NK-92 (cell line): ENCODE measurements around the gene KRTAP22-2.

Experiments
- DNase-seq: peaks from one replicate; lab custom pipeline; 2025; ENCODE audit not compliant: unreplicated experiment; lab: John Stamatoyannopoulos, UW

KRTAP22-2 gene

DNA sequence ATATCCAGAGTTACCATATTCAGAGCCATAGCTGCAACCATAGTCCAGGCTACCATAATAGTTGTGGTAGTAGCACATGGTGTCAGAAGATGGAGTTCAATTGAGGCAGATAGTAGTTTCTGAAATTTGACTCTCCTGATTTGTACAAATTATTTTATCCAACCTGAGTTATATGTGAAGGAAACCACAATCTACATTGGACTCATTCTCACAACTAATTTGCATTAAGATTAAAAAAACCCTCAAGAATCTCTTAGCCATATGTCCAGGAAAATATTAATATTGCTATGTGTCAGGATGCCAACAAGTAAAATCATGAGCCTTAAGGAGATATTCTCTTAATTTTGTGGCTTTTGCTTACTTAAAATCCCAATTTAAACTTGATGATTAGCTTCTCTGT is at the start of gene KRTAP22-2:
Gene KRTAP22-2 (minus strand): TSS at position 101 of the 400 bp plus-strand sequence.
- DNase-seq, result no peak

DNA sequence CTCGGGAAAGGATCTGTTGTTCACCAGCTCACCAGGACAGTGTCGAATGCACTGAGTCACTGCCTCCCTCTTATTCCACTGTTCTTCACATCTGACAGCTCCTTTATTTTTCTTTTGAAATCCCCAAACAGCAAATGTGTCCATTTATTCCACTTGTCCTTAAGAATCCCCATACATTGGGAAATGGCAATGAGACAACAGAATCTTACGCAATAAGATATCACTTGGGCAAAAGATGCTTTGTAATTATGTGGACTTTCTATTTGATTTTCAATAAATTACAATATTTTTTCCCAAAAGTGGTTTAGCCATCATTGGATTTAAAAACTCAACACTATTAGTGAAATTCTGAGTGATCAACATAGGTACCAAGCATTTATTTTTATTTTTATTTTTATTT is 48.5 kb upstream of the KRTAP22-2 start:
- DNase-seq, result no peak

DNA sequence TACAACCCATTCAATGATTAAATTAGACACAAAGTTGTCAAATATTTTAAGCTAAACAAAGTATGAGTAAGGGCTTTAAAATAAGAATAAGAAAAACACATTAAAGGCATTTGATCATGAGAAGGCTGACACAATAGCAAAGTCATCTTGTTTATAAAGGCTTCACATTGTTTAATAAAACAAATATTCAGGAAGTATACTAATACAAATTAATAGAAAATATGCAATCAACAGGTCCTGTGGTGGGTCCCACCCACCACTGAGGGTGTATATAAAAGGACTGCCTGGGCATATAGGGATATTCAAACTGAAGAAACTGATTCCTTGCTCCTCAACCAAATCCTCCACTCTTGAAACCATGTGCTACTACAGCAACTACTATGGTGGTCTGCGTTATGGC is 44.7 kb upstream of the KRTAP22-2 start, which contains the start of gene KRTAP20-2:
Gene KRTAP20-2 (plus strand): TSS at position 301 of the 400 bp plus-strand sequence. CDS start 58 bp downstream, at position 359.
- DNase-seq, result no peak

DNA sequence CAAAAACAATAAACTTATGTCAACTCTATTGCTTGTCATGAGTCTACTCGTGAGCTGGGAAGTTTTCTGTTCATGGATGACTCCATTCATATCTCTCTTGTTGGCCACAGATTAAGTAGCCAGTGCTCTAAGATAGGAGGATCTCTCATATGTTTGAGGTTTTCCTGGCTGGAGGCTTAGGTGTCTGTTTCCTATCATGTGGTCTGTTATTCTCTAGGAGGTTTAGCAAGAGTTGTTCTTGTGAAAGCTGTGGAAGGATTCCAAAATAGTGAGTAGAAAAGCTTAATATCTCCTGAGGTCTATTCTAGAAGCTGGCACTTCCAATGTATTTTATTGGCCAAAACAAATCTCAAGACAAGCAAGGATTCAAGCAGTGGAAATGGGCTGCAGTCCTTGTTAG is 39.0 kb upstream of the KRTAP22-2 start:
- DNase-seq, result no peak

DNA sequence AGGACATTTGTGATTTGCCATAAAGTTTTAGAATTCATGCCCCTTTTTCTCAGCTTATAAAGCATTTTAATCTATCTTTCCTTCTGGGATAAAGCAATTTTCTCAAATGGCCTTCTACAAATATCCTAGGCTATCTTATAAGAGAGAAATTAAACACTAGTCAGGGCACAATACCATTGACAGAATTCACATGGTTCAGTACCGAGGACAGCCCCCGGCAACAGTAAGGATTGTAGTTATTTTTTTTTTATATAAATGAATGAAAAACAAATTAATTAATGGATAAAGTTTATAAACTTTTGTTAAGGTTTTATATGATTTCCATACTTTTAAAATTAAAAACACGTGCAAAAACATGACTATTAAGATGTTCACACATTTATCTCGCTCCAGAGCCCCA is 37.9 kb upstream of the KRTAP22-2 start:
- DNase-seq, result no peak

DNA sequence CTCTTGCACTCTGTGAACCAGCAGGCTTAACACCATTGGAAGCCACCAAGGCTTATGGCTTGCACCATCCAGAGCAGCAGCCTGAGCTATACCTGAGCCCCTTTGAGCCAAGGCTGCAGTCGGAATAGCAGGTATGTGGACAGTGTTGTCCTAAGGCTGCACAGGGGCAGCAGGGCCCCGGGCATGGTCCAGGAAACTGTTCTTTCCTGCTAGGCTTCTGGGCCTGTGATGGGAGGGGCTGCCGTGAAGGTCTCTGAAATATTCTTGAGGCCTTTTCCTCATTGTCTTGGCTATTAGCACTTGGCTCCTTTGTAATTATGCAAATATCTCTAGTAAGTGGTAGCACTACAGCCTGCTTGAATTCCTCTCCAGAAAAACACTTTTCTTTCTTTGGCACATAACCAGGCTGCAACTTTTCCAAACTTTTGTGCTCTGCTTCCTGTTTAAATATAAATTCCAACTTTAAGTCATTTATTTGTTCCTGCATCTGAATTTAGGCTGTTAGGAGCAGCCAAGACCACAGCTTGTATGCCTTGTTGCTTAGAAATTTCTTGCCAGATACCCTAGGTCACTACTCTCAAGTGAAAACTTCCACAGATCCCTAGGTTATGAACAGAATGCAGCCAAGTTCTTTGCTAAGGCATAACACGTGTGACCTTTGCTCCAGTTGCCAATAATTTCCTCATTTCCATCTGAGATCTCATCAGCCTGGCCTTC is 35.4 kb upstream of the KRTAP22-2 start:
- no peak for DNase-seq

DNA sequence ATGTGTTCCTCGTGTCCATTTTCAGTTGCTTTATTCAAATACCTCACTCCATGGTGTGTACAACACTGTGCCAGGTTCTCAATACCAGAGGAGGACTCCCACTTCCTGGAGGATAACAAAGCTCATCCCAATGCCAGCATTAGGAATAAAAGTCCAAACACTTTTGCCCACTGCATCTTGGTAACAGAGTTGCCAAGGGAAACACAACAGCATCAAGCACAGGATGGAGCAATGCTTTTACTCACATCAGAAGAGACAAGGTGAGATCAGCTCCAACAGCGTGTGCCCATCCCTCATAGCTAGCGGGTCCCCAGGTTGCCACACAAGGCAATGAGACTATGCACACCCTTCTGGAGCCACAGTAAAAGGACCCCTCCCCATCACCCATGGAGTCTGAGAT is 33.2 kb upstream of the KRTAP22-2 start:
- DNase-seq, result no peak

DNA sequence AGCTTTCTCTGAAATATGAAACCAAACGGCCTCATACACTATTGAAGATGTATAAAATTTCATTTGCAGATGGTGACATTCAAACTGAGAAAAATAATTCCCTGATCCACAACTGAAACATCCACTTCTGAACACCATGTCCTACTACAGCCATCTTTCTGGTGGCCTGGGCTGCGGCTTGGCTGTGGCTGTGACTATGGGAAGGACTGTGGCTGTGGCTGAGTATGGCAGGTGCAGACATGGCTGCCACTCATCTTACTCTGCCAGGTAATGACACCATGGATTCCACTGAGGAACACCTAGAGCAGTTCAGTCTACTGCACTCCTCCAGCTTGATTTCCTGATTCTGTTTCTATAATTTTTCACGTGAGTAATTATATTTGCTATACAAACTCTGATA is 30.3 kb upstream of the KRTAP22-2 start, which contains the start of gene KRTAP20-4:
Gene KRTAP20-4 (plus strand): TSS at position 106 of the 400 bp plus-strand sequence.
- DNase-seq, result no peak

DNA sequence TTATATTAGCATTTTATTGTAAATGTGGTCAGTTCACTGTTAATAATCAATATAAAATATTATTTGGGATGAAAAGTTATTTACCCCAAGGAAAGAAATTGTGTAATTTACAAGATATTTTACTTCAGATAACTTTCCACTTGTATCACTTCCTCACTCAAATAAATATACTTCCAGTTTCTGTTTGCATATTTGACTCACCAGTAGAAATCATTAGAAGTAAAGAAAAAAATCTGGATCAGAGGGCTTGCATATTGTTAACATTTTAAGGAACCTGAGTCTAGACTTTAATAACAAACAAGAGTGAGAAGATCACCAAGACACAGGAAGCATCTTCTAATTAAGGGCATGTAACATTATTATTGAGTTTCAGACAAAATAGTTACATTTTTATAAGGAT is 29.9 kb upstream of the KRTAP22-2 start:
- DNase-seq, result no peak

DNA sequence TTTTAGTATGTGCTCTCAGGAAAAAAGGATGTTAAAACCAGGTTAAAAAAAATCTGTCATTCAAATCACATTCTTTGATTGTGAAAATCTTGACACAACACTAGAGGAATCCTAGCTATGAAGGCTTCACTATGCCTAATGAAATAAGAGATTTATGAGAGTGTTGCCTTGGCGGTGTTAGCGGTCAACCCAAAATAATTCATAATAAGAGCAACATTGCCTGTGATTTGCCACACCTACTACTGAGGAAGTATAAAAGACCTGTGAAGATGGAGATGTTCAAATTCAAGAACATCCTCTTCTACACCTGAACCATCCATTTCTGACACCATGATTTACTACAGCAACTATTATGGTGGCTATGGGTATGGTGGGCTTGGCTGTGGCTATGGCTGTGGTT is 25.9 kb upstream of the KRTAP22-2 start, which contains the start of gene KRTAP20-1:
Gene KRTAP20-1 (plus strand): TSS at position 301 of the 400 bp plus-strand sequence. CDS start 30 bp downstream, at position 331.
- DNase-seq, result no peak

DNA sequence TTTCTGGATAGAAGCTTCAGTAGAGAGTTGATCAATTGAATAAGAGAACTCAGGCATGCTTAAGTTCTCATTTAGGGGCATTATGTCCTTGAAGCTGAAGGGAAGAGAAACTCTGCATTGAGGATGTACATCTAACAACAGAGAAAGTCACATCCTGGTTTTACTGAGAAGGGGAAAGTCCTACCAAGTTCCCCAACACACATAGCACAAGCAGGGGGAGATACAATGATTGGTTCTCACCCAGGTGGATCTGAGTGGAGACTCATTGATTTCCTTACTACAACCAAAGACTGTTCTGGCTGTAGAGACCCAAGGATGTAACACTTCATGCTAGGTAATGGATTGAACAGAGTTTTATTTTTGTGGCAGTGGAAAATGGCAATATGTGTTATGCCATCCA is 25.0 kb upstream of the KRTAP22-2 start:
- no peak for DNase-seq

DNA sequence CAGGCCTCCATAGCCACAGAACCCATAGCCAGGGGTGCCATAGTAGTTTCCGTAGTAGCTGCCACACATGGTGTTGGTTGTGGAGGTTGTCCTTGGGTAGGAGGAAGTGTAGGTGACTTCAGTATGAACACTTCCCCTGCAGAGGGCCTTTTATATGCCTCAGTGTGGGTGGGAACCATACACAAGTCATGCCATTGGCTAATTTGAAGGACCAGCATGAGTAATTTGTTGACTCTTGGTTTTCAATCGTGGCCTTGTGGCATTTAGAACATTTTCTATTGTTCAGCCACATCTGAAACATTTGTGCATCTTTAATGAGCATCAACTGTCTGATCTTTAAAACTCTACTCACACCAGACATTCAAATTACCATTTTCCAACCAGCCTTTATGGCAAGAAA is 23.6 kb upstream of the KRTAP22-2 start, which contains the start of gene KRTAP6-1:
Gene KRTAP6-1 (minus strand): TSS at position 95 of the 400 bp plus-strand sequence. CDS start 26 bp downstream, at position 69.
- DNase-seq, result no peak

DNA sequence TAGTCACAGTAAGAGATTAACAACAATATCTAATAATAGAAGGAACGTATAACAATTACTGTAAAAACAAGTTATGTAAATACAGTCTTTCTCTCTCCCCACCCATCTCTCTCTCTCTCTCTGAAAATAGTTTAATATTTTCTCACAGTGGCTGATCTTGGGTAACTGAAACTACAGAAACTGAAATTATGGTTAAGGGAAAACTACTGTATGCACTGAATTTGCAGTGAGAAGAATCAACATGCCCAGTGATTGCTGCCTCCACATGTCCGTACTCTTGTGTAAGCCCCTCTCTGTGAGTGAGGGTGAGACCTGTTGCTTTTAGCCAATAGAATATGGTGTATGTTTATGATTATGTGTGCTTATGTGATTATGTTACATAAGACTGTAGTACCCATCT is 21.9 kb upstream of the KRTAP22-2 start:
- no peak for DNase-seq

DNA sequence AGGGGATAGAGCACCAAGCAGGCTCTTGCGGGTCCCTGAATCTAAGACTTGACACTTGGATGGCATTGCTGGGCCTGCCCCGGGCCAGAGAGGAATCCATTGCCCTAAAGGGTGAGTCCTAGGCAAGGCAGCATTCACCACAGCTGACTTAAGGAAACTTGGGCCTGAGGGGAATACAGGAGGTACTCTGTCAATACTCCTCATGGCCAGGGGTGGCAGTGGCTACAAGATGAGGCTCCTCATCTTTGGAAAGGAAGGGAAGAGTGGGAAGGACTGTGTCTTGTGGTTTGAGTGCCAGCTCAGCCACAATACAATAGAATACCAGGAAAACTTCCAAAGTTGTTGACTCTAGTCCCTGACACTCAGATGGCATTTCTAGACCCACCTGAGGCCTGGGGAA is 15.8 kb upstream of the KRTAP22-2 start:
- DNase-seq, result no peak

DNA sequence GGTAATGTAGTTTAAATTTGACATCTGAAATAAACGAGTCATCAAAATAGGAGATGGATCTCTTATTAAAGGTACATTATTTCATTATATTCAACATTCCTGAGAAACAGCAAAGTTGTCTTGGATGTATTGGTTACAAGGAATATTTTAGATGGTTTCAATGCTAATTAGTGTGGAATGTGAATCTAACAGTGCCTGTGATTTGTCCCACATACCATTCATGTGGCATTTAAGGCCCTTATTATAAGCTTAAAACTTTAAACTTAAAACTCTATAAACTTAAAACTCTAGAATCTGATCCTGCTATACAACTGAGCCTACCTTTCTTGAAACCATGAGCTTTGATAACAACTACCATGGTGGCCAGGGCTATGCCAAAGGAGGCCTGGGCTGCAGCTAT is 10.6 kb upstream of the KRTAP22-2 start, which contains the start of gene KRTAP22-1:
Gene KRTAP22-1 (plus strand): TSS at position 301 of the 400 bp plus-strand sequence.
- no peak for DNase-seq

DNA sequence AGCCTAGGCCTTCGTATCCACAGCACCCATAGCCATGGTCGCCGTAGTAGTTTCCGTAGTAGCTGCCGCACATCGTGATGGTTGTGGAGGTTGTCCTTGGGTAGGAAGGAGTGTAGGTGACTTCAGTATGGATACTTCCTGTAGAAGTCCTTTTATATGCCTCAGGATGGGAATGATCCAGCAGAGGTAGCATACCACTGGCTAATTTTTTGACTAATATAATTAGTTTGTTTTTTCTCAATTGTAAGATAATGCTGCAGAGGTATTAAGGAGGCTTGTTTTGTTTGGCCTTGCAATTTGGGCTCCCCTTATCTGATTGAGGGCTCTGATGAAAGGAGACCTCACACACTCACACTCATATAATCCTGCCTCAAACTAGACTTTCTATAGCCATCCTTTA is 8.6 kb upstream of the KRTAP22-2 start, which contains the start of gene KRTAP6-2:
Gene KRTAP6-2 (minus strand): TSS at position 101 of the 400 bp plus-strand sequence. CDS start 28 bp downstream, at position 73.
- no peak for DNase-seq

DNA sequence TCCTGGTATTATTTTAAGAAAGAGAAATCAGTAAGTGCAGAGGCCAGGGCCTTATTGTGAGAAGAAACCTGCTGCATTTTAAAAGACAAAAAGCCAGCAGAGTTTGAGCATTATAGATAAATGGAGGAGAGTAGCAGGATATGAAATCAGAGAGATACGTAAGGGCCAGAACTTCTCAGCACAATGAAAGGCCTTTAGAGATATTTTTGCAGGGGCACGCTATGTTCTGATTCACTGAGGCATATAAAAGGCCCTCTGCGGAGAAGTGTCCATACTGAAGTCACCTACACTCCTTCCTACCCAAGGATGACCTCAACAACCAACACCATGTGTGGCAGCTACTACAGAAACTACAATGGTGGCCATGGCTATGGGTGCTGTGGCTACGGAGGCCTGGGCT is 1.9 kb upstream of the KRTAP22-2 start, which contains the start of gene KRTAP6-3:
Gene KRTAP6-3 (plus strand): TSS at position 301 of the 400 bp plus-strand sequence. CDS start 6 bp downstream, at position 307.
- DNase-seq, result no peak

DNA sequence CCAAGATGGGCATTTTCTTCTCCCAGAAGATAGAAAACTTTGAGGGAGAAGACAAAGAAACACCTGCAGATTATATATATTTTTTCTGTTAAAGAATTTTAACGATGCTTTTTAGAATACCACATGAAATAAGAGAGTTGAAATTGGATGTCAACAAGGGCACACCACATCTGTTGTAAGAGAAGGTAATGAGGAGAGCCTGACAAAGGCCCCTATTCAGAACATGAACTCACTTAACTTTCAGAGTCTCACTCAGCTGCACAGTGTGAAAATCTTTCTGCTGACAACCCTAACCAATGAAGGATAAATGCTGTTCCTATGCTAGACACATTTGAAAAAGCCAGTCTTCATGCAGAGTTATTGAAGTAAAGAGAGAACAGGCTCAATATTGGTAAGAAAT is 7.3 kb downstream of the KRTAP22-2 start:
- no peak for DNase-seq

DNA sequence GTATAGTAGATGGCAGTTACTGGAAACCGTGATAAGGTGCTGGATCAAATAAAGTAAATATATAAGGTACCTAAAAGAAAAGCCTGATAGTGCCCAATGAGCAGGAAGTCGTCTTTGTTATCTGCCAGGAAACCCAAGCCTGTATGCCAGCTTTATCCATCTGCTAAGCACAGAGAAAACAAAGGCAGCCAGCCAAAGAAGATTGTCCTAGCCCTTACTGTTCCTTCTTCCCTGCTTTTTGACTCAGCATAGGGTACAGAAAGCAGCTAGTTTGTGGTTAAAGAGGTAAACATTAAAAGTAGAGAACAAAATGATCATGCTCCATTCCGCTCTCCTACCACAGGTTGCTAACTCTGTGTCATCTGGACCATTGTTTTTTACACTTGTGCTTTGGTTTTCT is 10.1 kb downstream of the KRTAP22-2 start:
- DNase-seq, result no peak

DNA sequence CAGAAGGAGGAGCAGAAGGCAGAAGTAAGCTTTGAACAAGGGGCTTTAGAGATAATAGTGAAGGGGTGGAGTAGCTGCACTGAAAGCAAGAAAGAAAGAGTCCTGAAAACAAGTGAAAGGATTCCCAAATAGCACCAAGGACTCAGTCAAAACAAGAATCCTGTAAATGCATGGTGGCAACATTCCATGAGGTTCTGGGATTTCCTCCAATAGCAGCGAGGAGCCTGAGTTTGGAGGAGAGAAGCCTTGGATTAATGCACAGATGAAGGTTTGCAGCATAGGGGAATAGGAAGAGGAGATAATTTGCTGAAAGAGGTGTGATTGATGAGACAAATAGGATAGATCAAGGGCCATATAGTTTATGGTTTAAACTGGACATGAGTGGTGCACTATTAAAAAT is 10.9 kb downstream of the KRTAP22-2 start:
- DNase-seq, result no peak

DNA sequence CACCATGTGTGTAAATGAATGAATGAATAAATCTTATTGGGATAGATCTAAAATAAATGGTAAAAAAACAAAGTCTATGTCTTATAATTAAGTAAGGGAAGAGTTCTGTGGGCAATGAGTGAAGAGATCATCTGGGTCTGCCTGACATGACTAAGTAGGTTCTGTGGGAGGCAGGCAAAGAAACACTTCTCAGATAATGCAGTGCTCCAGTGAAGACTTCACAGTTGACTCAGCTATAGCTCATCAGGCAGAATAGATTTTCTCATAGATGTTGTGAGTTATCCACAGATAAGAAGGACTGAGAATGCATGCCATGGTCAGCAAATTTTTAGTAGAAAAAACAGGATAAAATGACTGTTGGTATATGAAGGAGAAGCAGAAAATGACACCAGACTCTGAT is 12.4 kb downstream of the KRTAP22-2 start:
- DNase-seq, result no peak

DNA sequence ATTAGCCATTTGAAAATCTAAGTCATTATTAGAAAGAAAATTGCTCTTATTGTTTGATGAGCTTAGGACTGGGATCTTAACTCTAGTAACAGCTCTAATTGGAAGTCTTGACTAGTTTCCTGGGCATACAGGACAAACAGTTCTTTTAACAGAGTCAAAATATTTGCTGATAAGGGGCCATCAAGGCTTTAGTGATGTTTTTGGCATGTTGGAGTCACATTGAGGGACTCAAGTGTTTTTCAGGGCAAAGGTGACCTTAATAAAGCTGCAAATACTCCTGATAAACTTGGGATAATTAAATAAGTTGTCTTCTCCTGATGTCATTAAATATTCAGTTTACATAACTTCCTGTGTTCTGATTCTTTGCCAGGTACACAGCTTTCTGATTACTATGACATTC is 22.6 kb downstream of the KRTAP22-2 start:
- DNase-seq, result no peak
